BLaER1 treated with 17β-estradiol and CSF1 and Interleukin-3, amounts not matched to agents 10 nM and 100 nM (cell line): Measurements from ENCODE around the gene TMEM126A.
A peak's percentile ranks its signal among the peaks of the same experiment; 100 is the strongest.
"Not testable (repeated sequence)": the region's sequence is repeated elsewhere in the genome, so short reads cannot be mapped to it uniquely, and the experiment has no call there.

ENCODE experiments used
- H3K27ac ChIP-seq, 11 experiments: shearing (Covaris generic); formaldehyde crosslinking; 2 replicates each; pipeline ENCODE4 v1.8.1; 2022
- H3K27me3 ChIP-seq, 11 experiments: shearing (Covaris generic); formaldehyde crosslinking; 2 replicates each; pipeline ENCODE4 v1.8.1; 2022
- H3K36me3 ChIP-seq, 11 experiments: shearing (Covaris generic); formaldehyde crosslinking; 2 replicates each; pipeline ENCODE4 v1.8.1; 2022
- H3K4me1 ChIP-seq, 10 experiments: shearing (Covaris generic); formaldehyde crosslinking; 2 replicates each; pipeline ENCODE4 v1.8.1; 2022
- H3K4me2 ChIP-seq, 11 experiments: shearing (Covaris generic); formaldehyde crosslinking; 2 replicates each; pipeline ENCODE4 v1.8.1; 2022
- H3K4me3 ChIP-seq, 10 experiments: shearing (Covaris generic); formaldehyde crosslinking; 2 replicates each; pipeline ENCODE4 v1.8.1; 2022
- H3K9ac ChIP-seq, 11 experiments: shearing (Covaris generic); formaldehyde crosslinking; 2 replicates each; pipeline ENCODE4 v1.8.1; 2022
- H3K9me3 ChIP-seq, 11 experiments: shearing (Covaris generic); formaldehyde crosslinking; replicated peaks in 1 of 11; 2 replicates each; pipeline ENCODE4 v1.8.1; 2022
- H4K20me1 ChIP-seq, 11 experiments: shearing (Covaris generic); formaldehyde crosslinking; 2 replicates each; pipeline ENCODE4 v1.8.1; 2022
- Cebpa-rat ChIP-seq, 11 experiments: shearing (Covaris generic); IDR thresholded peaks; 2 replicates each; pipeline ENCODE4 v1.8.1; 2022

The TMEM126A gene

GRCh38 chr11:85647604-85648299 lies at the start of gene TMEM126A:
Gene TMEM126A, plus strand, starts transcription at chr11:85647967. Its CDS starts 2,289 bp downstream, at chr11:85650256.
- H3K36me3 ChIP-seq = peaks cover 11 to 25% (median 18%) of the 10 kb centered on the region in 11 experiments; a peak in 19 of 22 replicates
- H3K4me3 ChIP-seq = peak within 1 kb of the TSS; percentile 67 to 85 (median 76)
- H3K9me3 ChIP-seq = no peaks in the 10 kb centered on the region
- H3K27ac ChIP-seq = peak within 1 kb of the TSS; percentile 62 to 86 (median 76)
- H3K9ac ChIP-seq = peak within 1 kb of the TSS; percentile 72 to 88 (median 84)
- peaks cover 0 to 13% (median 2%) of the 10 kb centered on the region in 11 experiments; a peak in 5 of 22 replicates for H4K20me1 ChIP-seq
- no peak for TF ChIP-seq Cebpa-rat (IDR thresholded peaks at IDR 0.05)
- peak within 1 kb of the TSS; percentile 74 to 96 (median 82) for H3K4me2 ChIP-seq
- H3K27me3 ChIP-seq = no peaks in the 10 kb centered on the region
- peaks cover 18 to 40% (median 24%) of the 10 kb centered on the region in 10 experiments for H3K4me1 ChIP-seq

DNA sequence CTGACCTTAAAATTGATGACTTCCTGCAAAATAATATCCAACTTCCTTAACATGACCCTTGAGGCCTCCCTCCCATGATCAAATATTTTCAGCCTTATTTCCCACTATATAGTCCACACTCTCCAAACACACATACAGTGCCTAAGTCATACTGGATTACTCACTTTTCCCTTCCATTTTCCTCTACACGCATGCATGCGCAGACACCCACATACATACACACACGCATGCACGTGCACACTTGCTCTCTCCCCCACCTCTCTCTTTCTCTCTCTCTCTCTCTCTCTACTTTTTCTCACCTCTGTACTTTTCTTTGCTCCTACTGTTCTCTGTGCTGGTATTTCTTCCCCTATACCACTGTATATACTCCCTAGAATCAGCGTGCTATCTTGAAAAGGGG lies 48.7 kb upstream of the TMEM126A start:
- Histone ChIP-seq H3K4me3 (no peak overlapping the region), H3K27me3 (no peaks in the 10 kb centered on the region)
- TF ChIP-seq Cebpa-rat (IDR thresholded peaks at IDR 0.05) = no peak

DNA sequence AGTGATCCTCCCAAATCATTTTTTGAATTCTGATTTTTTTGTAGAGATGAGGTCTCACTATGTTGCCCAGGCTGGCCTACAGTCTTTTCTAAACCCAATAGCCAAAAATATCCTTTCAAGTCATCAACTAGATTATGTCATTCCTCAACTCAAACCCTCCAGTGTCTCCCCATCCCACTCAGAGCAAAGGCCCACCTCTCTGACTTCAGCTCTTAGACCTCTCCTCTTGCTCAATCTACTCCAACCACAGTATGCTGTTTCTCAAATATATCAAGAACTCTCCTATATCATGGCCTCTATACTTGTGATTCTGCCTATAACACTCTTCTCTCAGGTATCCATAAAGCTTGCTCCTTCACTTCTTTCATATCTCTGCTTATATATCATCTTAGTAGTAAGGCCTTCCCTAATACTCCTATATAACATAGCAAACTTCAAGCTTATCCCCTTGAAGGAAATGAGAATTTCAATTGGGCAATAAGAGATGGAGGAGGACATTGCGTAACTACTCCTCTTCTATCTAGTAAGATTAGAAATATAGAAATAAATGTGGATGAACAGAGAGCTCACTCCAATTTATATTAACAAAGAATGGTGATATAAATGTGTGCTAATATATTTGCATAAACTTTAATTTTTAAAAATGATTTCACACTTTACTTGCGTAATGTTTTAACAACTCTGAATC lies 45.1 kb upstream of the TMEM126A start:
- H3K4me1 ChIP-seq = peaks cover 0 to 25% (median 0%) of the 10 kb centered on the region in 10 experiments; a peak in 7 of 20 replicates
- H3K27ac ChIP-seq = no peak overlapping the region
- peak overlapping the region in 4 of 11 experiments; percentile 8 to 38 (median 27); a peak in 5 of 22 replicates for H3K4me2 ChIP-seq
- peak in 4 of 11 experiments; percentile 18 to 72 (median 46); a peak in 5 of 22 replicates for TF ChIP-seq Cebpa-rat (IDR thresholded peaks at IDR 0.05)
- H4K20me1 ChIP-seq = no peaks in the 10 kb centered on the region
- no peaks in the 10 kb centered on the region for H3K27me3 ChIP-seq
- H3K36me3 ChIP-seq = no peaks in the 10 kb centered on the region; a peak in 1 of 22 replicates
- H3K4me3 ChIP-seq = no peak overlapping the region
- no peak overlapping the region for H3K9ac ChIP-seq
- H3K9me3 ChIP-seq = peaks cover 0 to 13% (median 9%) of the 10 kb centered on the region in 11 experiments; a peak in 7 of 22 replicates

More for the DNA sequence above, 48.7 kb upstream of the TMEM126A start:
- Histone ChIP-seq H3K9me3 (no peaks in the 10 kb centered on the region), H4K20me1 (no peaks in the 10 kb centered on the region), H3K4me1 (peaks cover 0 to 25% (median 0%) of the 10 kb centered on the region in 10 experiments; a peak in 7 of 20 replicates), H3K4me2 (peak overlapping the region in 1 of 11 experiments; percentile 11; a peak in 1 of 22 replicates), H3K9ac (no peak overlapping the region), H3K36me3 (no peaks in the 10 kb centered on the region), H3K27ac (no peak overlapping the region)

- H3K9ac ChIP-seq = no peak overlapping the region
- no peak overlapping the region for H3K27ac ChIP-seq
- no peak overlapping the region for H3K4me3 ChIP-seq
- peaks cover 0 to 22% (median 0%) of the 10 kb centered on the region in 10 experiments; a peak in 7 of 20 replicates for H3K4me1 ChIP-seq
- peaks cover 0 to 13% (median 9%) of the 10 kb centered on the region in 11 experiments; a peak in 7 of 22 replicates for H3K9me3 ChIP-seq
- no peaks in the 10 kb centered on the region; a peak in 1 of 22 replicates for H3K36me3 ChIP-seq
- no peaks in the 10 kb centered on the region for H3K27me3 ChIP-seq
- H3K4me2 ChIP-seq = peak overlapping the region in 1 of 11 experiments; percentile 8; a peak in 1 of 22 replicates
- no peak; a peak in 3 of 22 replicates for TF ChIP-seq Cebpa-rat (IDR thresholded peaks at IDR 0.05)
- no peaks in the 10 kb centered on the region for H4K20me1 ChIP-seq
Measured at GRCh38 chr11:85603220-85603619, 44.5 kb upstream of the TMEM126A start.

DNA sequence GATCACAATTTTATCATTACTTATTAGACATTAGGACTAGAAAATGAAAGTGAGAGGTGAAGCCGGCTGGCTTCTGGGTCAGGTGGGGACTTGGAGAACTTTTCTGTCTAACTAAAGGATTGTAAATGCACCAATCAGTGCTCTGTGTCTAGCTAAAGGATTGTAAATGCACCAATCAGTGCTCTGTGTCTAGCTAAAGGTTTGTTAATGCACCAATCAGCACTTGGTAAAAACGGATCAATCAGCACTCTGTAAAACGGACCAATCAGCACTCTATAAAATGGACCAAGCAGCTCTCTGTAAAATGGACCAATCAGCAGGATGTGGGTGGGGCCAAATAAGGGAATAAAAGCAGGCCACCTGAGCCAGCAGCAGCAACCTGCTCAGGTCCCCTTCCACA lies 41.5 kb upstream of the TMEM126A start:
- not testable (repeated sequence) for H3K27me3 ChIP-seq, H3K36me3 ChIP-seq, H3K4me2 ChIP-seq, H4K20me1 ChIP-seq, H3K27ac ChIP-seq, H3K4me3 ChIP-seq, H3K9ac ChIP-seq
- H3K9me3 ChIP-seq = peaks cover 0 to 13% (median 9%) of the 10 kb centered on the region in 11 experiments; a peak in 7 of 22 replicates
- H3K4me1 ChIP-seq = peaks cover 0 to 13% (median 0%) of the 10 kb centered on the region in 10 experiments; a peak in 6 of 20 replicates

- not testable (repeated sequence) for H3K27ac ChIP-seq
- H3K9me3 ChIP-seq = peaks cover 0 to 17% (median 13%) of the 10 kb centered on the region in 11 experiments; a peak in 13 of 22 replicates
Measured at GRCh38 chr11:85608621-85609020, 39.1 kb upstream of the TMEM126A start.

GRCh38 chr11:85609286-85609685 lies 38.5 kb upstream of the TMEM126A start:
- H3K4me2 ChIP-seq, H3K27me3 ChIP-seq, H3K9ac ChIP-seq, H4K20me1 ChIP-seq, H3K4me3 ChIP-seq, H3K36me3 ChIP-seq, H3K27ac ChIP-seq: not testable (repeated sequence)
- Histone ChIP-seq H3K9me3 (peaks cover 0 to 18% (median 13%) of the 10 kb centered on the region in 11 experiments; a peak in 13 of 22 replicates), H3K4me1 (peaks cover 0 to 20% (median 0%) of the 10 kb centered on the region in 10 experiments; a peak in 6 of 20 replicates)

More at GRCh38 chr11:85608621-85609020, 39.1 kb upstream of the TMEM126A start:
- not testable (repeated sequence) for H3K27me3 ChIP-seq, H4K20me1 ChIP-seq, H3K36me3 ChIP-seq, H3K9ac ChIP-seq, H3K4me2 ChIP-seq, H3K4me3 ChIP-seq
- H3K4me1 ChIP-seq = peaks cover 0 to 20% (median 0%) of the 10 kb centered on the region in 10 experiments; a peak in 6 of 20 replicates

DNA sequence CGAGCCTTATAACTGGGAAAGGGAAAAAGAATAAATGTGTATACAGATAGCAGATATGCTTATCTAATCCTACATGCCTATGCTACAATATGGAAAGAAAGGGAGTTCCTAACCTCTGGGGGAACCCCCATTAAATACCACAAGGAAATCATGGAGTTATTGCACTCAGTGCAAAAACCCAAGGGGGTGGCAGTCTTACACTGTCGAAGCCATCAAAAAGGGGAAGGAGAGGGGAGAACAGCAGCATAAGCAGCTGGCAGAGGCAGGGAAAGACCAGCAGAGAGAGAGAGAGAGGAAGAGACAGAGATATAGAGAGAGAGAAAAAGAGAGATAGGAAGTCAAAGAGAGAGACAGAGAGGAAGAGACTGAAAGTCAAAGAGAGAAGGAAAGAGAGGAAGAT lies 36.1 kb upstream of the TMEM126A start:
- not testable (repeated sequence) for H3K9ac ChIP-seq, H3K4me3 ChIP-seq, H3K27ac ChIP-seq, H4K20me1 ChIP-seq, H3K27me3 ChIP-seq, H3K36me3 ChIP-seq
- Histone ChIP-seq H3K4me2 (peak overlapping the region in 3 of 11 experiments; percentile 50 to 67 (median 57); a peak in 5 of 22 replicates), H3K9me3 (peaks cover 0 to 15% (median 11%) of the 10 kb centered on the region in 11 experiments; a peak in 13 of 22 replicates), H3K4me1 (peaks cover 0 to 20% (median 0%) of the 10 kb centered on the region in 10 experiments; a peak in 6 of 20 replicates)

DNA sequence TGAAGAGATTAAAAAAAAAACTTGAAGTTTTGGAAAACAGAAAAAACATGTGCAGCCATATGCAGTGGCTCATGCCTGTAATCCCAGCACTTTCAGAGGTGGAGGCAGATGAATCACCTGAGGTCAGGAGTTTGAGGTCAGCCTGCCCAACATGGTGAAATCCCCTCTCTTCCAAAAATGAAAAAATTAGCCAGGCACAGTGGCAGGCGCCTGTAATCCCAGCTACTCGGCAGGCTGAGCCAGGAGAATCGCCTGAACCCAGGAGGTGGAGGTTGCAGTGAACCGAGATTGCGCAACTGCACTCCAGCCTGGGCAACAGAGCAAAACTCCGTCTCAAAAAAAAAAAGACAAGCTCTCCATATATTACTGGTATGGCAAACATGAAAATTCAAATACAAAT lies 28.3 kb upstream of the TMEM126A start:
- peaks cover 0 to 8% (median 0%) of the 10 kb centered on the region in 11 experiments; a peak in 2 of 22 replicates for H3K9me3 ChIP-seq
- no peaks in the 10 kb centered on the region for H4K20me1 ChIP-seq
- peak; percentile 56 to 95 (median 83); a peak in 18 of 22 replicates for TF ChIP-seq Cebpa-rat (IDR thresholded peaks at IDR 0.05)
- no peaks in the 10 kb centered on the region for H3K36me3 ChIP-seq
- H3K4me1 ChIP-seq = no peaks in the 10 kb centered on the region
- H3K9ac ChIP-seq = no peak overlapping the region
- no peak overlapping the region for H3K4me2 ChIP-seq
- H3K4me3 ChIP-seq = no peak overlapping the region
- H3K27ac ChIP-seq = no peak overlapping the region
- H3K27me3 ChIP-seq = no peaks in the 10 kb centered on the region
